ENCODE measurements around the gene KIF3A.

DNA sequence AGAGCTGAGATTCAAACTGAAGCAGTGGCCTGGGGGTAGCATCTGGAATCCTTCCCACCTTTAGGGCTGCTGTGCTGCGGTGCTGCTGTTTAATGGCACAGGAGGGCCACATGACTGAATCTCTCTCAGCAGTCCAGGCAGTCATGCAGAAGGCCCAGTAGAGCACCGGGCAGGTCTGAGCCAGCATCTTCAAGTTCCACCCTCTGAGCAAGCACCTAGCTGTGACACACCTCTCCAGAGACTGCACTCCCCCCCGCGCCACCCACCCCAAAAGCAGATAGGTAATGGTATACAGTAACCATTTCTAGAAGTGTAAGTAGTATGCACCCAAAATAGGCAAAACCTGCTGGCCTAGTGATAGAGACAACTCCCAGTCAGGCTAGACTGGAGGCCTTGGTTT is 55.4 kb downstream of the KIF3A start:
- TF ChIP-seq CTCF (IDR thresholded peaks at IDR 0.05): no peak
- no peak for TF ChIP-seq POLR2A (IDR thresholded peaks at IDR 0.05)

Data from prostate gland (tissue), 2 donors.